KMS-11 (cell line): ENCODE results near the gene RGS7.
"Not testable (repeated sequence)": the region's sequence is repeated elsewhere in the genome, so short reads cannot be mapped to it uniquely, and the experiment has no call there.

Experiments
- H2AFZ ChIP-seq: fragments of 200-600 bp; sonication (generic); 2 replicates; pipeline ENCODE4 v1.6.1; 2016; ENCODE audit warnings: antibody characterized with exemption, mixed run types, low read depth
- H3K27ac ChIP-seq: fragments of 200-600 bp; sonication (generic); 2 replicates; pipeline ENCODE4 v1.6.1; 2016; ENCODE audit warnings: mild to moderate bottlenecking, mixed run types
- H3K27me3 ChIP-seq: fragments of 200-600 bp; sonication (generic); 2 replicates; pipeline ENCODE4 v1.6.1; 2017; ENCODE audit warnings: mild to moderate bottlenecking, low read depth, mixed run types, moderate library complexity; ENCODE audit not compliant: insufficient read depth
- H3K36me3 ChIP-seq: fragments of 200-600 bp; sonication (generic); 2 replicates; pipeline ENCODE4 v1.6.1; 2017; ENCODE audit warnings: mild to moderate bottlenecking, mixed run types; ENCODE audit not compliant: insufficient read depth
- H3K4me1 ChIP-seq: fragments of 200-600 bp; sonication (generic); 2 replicates; pipeline ENCODE4 v1.6.1; 2016; ENCODE audit warnings: mild to moderate bottlenecking, low read depth, mixed run types; ENCODE audit not compliant: poor library complexity, severe bottlenecking
- H3K4me2 ChIP-seq: fragments of 200-600 bp; sonication (generic); 2 replicates; pipeline ENCODE4 v1.7.0; 2016; ENCODE audit warnings: mild to moderate bottlenecking, mixed run types
- H3K4me3 ChIP-seq: fragments of 200-600 bp; sonication (generic); IDR thresholded peaks from 2 replicates; pipeline ENCODE4 v1.6.1; 2017; ENCODE audit warnings: low read depth, low read length, mixed read lengths; ENCODE audit not compliant: insufficient read depth
- H3K79me2 ChIP-seq: fragments of 200-600 bp; sonication (generic); 2 replicates; pipeline ENCODE4 v1.6.1; 2016; ENCODE audit warnings: low read depth, mixed run types; ENCODE audit not compliant: insufficient read depth
- H3K9ac ChIP-seq: fragments of 200-600 bp; sonication (generic); 2 replicates; pipeline ENCODE4 v1.6.1; 2016; ENCODE audit warnings: mild to moderate bottlenecking, mixed run types
- H4K20me1 ChIP-seq: fragments of 200-600 bp; sonication (generic); 2 replicates; pipeline ENCODE4 v1.6.1; 2016; ENCODE audit warnings: mild to moderate bottlenecking, mixed run types; ENCODE audit not compliant: insufficient read depth
- CTCF ChIP-seq: fragments of 200-600 bp; sonication (generic); conservative IDR thresholded peaks from 2 replicates; pipeline ENCODE4 v1.6.1; 2017; ENCODE audit warnings: low read depth, mild to moderate bottlenecking, antibody characterized with exemption, low read length, moderate library complexity, mixed read lengths

RGS7 gene

GRCh38 chr1:240792915-240793529, 564.0 kb downstream of the RGS7 start:
- H3K9ac ChIP-seq: no peak overlapping the region

GRCh38 chr1:240790856-240791255, 566.1 kb downstream of the RGS7 start:
- Histone ChIP-seq H3K4me3 (no peak overlapping the region), H2AFZ (no peak overlapping the region), H3K27ac (no peak overlapping the region), H3K79me2 (no peaks in the 10 kb centered on the region), H3K4me1 (peaks cover 5% of the 10 kb centered on the region), H3K36me3 (no peaks in the 10 kb centered on the region), H3K4me2 (no peak overlapping the region), H3K9ac (no peak overlapping the region), H4K20me1 (no peaks in the 10 kb centered on the region), H3K27me3 (no peaks in the 10 kb centered on the region)
- TF ChIP-seq CTCF: no peak

More at GRCh38 chr1:240792915-240793529, 564.0 kb downstream of the RGS7 start:
- no peak for TF ChIP-seq CTCF
- H3K79me2 ChIP-seq: no peaks in the 10 kb centered on the region
- H3K4me2 ChIP-seq: no peak overlapping the region
- H3K27ac ChIP-seq: no peak overlapping the region
- H2AFZ ChIP-seq: no peak overlapping the region
- no peak overlapping the region for H3K4me3 ChIP-seq
- peaks cover 5% of the 10 kb centered on the region for H3K4me1 ChIP-seq
- H3K27me3 ChIP-seq: no peaks in the 10 kb centered on the region
- no peaks in the 10 kb centered on the region for H3K36me3 ChIP-seq
- H4K20me1 ChIP-seq: no peaks in the 10 kb centered on the region

- Histone ChIP-seq H4K20me1 (no peaks in the 10 kb centered on the region), H3K4me1 (no peaks in the 10 kb centered on the region), H3K27me3 (no peaks in the 10 kb centered on the region), H3K27ac (no peak overlapping the region), H3K79me2 (no peaks in the 10 kb centered on the region), H3K4me2 (no peak overlapping the region), H3K9ac (no peak overlapping the region), H3K4me3 (no peak overlapping the region), H3K36me3 (no peaks in the 10 kb centered on the region), H2AFZ (no peak overlapping the region)
- TF ChIP-seq CTCF: no peak
Observed at GRCh38 chr1:240786880-240787279, 570.1 kb downstream of the RGS7 start.

- Histone ChIP-seq H2AFZ (no peak overlapping the region), H3K79me2 (no peaks in the 10 kb centered on the region), H3K27ac (no peak overlapping the region), H3K4me3 (no peak overlapping the region), H3K9ac (no peak overlapping the region), H4K20me1 (no peaks in the 10 kb centered on the region), H3K27me3 (no peaks in the 10 kb centered on the region), H3K4me1 (no peaks in the 10 kb centered on the region), H3K36me3 (no peaks in the 10 kb centered on the region), H3K4me2 (no peak overlapping the region)
- TF ChIP-seq CTCF: no peak
Observed at GRCh38 chr1:240784776-240785175, 572.2 kb downstream of the RGS7 start.

- not testable (repeated sequence) for H3K27me3 ChIP-seq, H3K4me3 ChIP-seq, H3K27ac ChIP-seq, H3K36me3 ChIP-seq, H3K4me2 ChIP-seq, H2AFZ ChIP-seq, H3K79me2 ChIP-seq, H4K20me1 ChIP-seq, H3K9ac ChIP-seq, H3K4me1 ChIP-seq
Observed at GRCh38 chr1:240783728-240784137, 573.3 kb downstream of the RGS7 start.
